Vagina (tissue), 2 donors: ENCODE data around the gene HTR3D.

ENCODE experiments used
- POLR2A ChIP-seq, 2 donors: fragments of 450-650 bp; IDR thresholded peaks; one replicate each; pipeline ENCODE4 v1.6.1; 2017; ENCODE audit warnings: antibody characterized with exemption in 2 of 2, mild to moderate bottlenecking in 2 of 2, moderate library complexity in 2 of 2
- TF ChIP-seq, protein P1 (sequence below), 3 experiments: fragments of 450-650 bp in 2 of 3; fragments of 200-600 bp in 1 of 3; sonication (generic) in 1 of 3; IDR thresholded peaks; one replicate each; pipeline ENCODE4 v1.5.1; 2017 to 2019; ENCODE audit warnings: antibody characterized with exemption in 3 of 3, mild to moderate bottlenecking in 2 of 3, moderate library complexity in 2 of 3

DNA sequence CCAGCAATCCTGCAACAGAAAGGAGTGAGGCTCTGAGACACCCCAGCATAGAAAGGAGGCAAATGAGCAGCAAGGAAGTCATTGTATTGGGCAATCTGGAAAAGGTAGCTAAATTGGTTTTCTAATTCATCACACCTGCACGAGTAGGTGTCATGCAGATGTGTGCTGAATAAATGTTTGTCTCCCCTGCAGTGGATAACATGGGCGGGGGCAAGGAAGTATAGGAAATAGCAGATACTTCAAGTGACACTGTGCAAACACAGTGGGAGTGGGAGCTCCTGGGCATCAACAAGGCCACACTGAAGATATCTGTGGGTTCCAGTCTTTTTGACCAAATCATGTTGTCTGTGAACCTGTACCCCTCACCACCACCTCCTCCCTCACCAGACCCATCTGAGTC is 50.9 kb downstream of the HTR3D start:
- TF ChIP-seq POLR2A (IDR thresholded peaks at IDR 0.05): no peak
- TF ChIP-seq, protein P1, sequence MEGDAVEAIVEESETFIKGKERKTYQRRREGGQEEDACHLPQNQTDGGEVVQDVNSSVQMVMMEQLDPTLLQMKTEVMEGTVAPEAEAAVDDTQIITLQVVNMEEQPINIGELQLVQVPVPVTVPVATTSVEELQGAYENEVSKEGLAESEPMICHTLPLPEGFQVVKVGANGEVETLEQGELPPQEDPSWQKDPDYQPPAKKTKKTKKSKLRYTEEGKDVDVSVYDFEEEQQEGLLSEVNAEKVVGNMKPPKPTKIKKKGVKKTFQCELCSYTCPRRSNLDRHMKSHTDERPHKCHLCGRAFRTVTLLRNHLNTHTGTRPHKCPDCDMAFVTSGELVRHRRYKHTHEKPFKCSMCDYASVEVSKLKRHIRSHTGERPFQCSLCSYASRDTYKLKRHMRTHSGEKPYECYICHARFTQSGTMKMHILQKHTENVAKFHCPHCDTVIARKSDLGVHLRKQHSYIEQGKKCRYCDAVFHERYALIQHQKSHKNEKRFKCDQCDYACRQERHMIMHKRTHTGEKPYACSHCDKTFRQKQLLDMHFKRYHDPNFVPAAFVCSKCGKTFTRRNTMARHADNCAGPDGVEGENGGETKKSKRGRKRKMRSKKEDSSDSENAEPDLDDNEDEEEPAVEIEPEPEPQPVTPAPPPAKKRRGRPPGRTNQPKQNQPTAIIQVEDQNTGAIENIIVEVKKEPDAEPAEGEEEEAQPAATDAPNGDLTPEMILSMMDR (IDR thresholded peaks at IDR 0.05): no peak
